ENCODE results near the gene SUMO4. TPM values are rescaled to one million over a fixed set of nuclear protein-coding genes. Genes with fewer than 3 reads are reported as not detected.

SUMO4 gene
- total and polyA plus RNA-seq, 10 of the 15 experiments (the other 5 are each of a cell fraction or from before 2014, with no cell fraction given), result 0.07 to 5.3 (median 1.0) TPM; not detected in 1

DNA sequence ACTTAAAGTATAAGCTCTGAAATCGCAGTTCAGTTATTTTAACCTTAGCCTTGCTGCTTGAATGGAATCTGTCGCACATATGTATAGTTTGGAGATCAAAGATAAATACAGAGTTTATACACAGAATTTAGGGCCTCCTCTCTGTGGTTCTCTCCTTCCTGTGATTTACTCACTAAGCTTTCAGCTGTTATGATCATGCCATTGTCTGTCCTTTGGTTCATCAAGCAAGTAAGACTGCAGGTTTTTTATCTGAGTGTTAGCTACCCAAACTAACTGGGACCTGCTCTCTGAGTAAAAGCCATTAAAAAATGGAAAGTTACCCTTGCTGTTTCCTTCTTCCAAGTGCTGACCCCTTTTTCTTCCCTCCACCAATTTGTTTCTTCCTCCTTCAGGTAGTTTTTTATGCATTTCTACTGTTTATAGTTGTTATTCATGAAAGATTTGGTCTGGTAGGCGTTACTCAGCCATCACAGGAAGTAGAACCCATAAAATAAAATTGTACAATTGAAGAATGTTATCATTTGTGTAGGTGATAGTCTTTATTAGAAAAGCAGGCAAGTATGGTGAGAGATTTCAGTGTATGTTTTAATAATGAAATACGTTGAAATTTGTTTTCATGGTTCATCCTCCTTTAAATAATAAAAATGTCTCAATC lies 33.7 kb upstream of the SUMO4 start:
- H3K9me3 ChIP-seq (replicated peaks; ENCODE audit: control insufficient read depth, insufficient read depth, low read length), result no peaks in the 10 kb centered on the region; the same call in 2 of the 3 replicates
- ATAC-seq (no peak), FAIRE-seq (no peak), DNase-seq (ENCODE audit: low read depth, low spot score) (no peak)
- no peak overlapping the region for H3K9ac ChIP-seq (ENCODE audit: control insufficient read depth, insufficient read depth, low read length)
- no peak overlapping the region for H3K27ac ChIP-seq (ENCODE audit: control insufficient read depth, insufficient read depth)
- no peaks in the 10 kb centered on the region for H3K27me3 ChIP-seq (replicated peaks in 1 of 2; ENCODE audit: control insufficient read depth in 2 of 2, insufficient read depth in 2 of 2, low read length in 1 of 2)
- intact Hi-C loops (cut with micrococcal nuclease; ENCODE audit: unreplicated experiment), result no loop called here
- no peak overlapping the region for H3K4me2 ChIP-seq (ENCODE audit: control insufficient read depth, insufficient read depth)
- peaks cover 88% of the 10 kb centered on the region for H3K79me2 ChIP-seq (ENCODE audit: control insufficient read depth, insufficient read depth, low read length)
- ChIA-PET POLR2A (interaction anchor here (1.0 kb wide), 1 partner anchor 11 kb away, joined by 4 read pairs; no protein-coding TSS in a partner anchor), RAD21 (ENCODE audit: unreplicated experiment) (interaction anchor here (0.8 kb wide), 1 partner anchor 43 kb away, joined by 3 read pairs; no protein-coding TSS in a partner anchor), CTCF (interaction anchor here (0.9 kb wide), 1 partner anchor 284 kb away, joined by 3 read pairs; no protein-coding TSS in a partner anchor), SMC1A (ENCODE audit: uncharacterized antibody, unreplicated experiment) (interaction anchor here (0.8 to 1.2 kb wide), 3 partner anchors 21 to 44 kb away, joined by 3 to 4 read pairs (median 3); no protein-coding TSS in a partner anchor)
- WGBS (ENCODE audit: insufficient coverage, insufficient replicate concordance, low lambda C conversion rate, missing lambda C conversion rate), result 59% methylated on average over 4 of the region's 4 CpGs
- no peak overlapping the region for H2AFZ ChIP-seq (ENCODE audit: control insufficient read depth, low read depth, low read length)
- BruUV-seq (replicated peaks), result no TSS peak
- no peak overlapping the region for H3K4me3 ChIP-seq
- H3K36me3 ChIP-seq (ENCODE audit: control insufficient read depth in 2 of 2, insufficient read depth in 2 of 2, low read length in 1 of 2), result 0 out of 4 replicates have a peak, but pooled peaks cover 0 to 11% of the 10 kb centered on the region in 2 experiments
- H4K20me1 ChIP-seq (ENCODE audit: control insufficient read depth, insufficient read depth), result no peaks in the 10 kb centered on the region
- H3K4me1 ChIP-seq (ENCODE audit: control insufficient read depth, insufficient read depth, low read length), result peaks cover 29% of the 10 kb centered on the region
- in situ Hi-C loops (cut with MboI), result no loop called here
- TF ChIP-seq RELB (IDR thresholded peaks at IDR 0.05; ENCODE audit: low read depth) (no peak), ZBTB11 (CRISPR knock-in tag; IDR thresholded peaks at IDR 0.05) (no peak), ZNF687 (IDR thresholded peaks at IDR 0.05) (no peak), MEF2A (IDR thresholded peaks at IDR 0.05; ENCODE audit: insufficient read depth, low read depth, low read length) (no peak), BACH1 (IDR thresholded peaks at IDR 0.05; ENCODE audit: borderline replicate concordance) (no peak), NRF1 (conservative IDR thresholded peaks at IDR 0.05; ENCODE audit: low read depth, low read length) (no peak), ZNF622 (IDR thresholded peaks at IDR 0.05) (no peak), ZNF592 (IDR thresholded peaks at IDR 0.05) (no peak)
